Measurements from ENCODE around the gene AURKB.

- TF ChIP-seq POLR2A (IDR thresholded peaks at IDR 0.05): no peak
- TF ChIP-seq, protein P1, sequence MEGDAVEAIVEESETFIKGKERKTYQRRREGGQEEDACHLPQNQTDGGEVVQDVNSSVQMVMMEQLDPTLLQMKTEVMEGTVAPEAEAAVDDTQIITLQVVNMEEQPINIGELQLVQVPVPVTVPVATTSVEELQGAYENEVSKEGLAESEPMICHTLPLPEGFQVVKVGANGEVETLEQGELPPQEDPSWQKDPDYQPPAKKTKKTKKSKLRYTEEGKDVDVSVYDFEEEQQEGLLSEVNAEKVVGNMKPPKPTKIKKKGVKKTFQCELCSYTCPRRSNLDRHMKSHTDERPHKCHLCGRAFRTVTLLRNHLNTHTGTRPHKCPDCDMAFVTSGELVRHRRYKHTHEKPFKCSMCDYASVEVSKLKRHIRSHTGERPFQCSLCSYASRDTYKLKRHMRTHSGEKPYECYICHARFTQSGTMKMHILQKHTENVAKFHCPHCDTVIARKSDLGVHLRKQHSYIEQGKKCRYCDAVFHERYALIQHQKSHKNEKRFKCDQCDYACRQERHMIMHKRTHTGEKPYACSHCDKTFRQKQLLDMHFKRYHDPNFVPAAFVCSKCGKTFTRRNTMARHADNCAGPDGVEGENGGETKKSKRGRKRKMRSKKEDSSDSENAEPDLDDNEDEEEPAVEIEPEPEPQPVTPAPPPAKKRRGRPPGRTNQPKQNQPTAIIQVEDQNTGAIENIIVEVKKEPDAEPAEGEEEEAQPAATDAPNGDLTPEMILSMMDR (IDR thresholded peaks at IDR 0.05): no peak
- TF ChIP-seq POLR2AphosphoS5 (IDR thresholded peaks at IDR 0.05; ENCODE audit: insufficient read depth in 1 of 2, low read depth in 1 of 2): no peak
Observed at GRCh38 chr17:8256291-8256690, 45.9 kb upstream of the AURKB start.

Measured in vagina (tissue), 2 donors.